Activated T-helper 9 cell treated with anti-CD3 and anti-CD28 coated beads, Interleukin-2, amount 50 U/mL, for 16 hours (primary cell): Measurements from ENCODE around the gene TMEM141.

Experiments
- DNase-seq: peaks from one replicate; pipeline ENCODE4 v3.0.0-alpha.2; 2020; ENCODE audit warnings: low read depth

Gene TMEM141

DNA sequence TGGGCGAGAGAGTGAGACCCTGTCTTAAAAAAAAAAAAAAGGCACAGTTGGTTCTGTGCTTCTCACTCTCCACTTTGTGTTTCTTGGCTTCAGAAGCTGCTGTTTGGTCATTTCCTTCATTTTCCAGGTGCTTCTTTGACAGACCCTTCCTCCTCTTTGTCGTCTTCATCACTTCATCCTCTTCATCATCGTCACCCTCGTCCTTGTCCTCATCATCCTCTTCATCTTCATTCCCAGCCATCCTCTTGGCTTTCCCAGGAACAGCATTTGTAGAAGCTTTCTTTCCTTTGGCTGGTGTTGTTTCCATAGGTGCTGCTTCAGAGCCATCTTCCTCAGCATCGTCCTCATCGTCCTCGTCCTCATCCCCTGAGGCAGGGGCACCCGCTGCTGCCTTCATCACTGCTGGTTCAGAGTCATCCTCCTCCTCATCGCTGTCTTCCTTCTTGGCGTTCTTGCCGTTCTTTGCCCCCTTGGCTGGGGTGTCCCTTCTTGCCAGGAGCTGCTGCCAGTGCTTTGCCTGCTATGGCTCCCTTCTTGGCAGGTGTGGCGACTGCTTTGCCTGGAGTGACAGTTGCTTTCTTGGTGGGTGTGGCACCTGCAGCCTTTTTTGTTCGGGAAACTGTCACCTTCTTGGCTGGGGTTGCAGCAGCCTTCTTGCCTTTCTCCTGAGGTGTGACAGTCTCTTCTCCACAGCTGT is 23.7 kb downstream of the TMEM141 start:
- DNase-seq, result no peak

DNA sequence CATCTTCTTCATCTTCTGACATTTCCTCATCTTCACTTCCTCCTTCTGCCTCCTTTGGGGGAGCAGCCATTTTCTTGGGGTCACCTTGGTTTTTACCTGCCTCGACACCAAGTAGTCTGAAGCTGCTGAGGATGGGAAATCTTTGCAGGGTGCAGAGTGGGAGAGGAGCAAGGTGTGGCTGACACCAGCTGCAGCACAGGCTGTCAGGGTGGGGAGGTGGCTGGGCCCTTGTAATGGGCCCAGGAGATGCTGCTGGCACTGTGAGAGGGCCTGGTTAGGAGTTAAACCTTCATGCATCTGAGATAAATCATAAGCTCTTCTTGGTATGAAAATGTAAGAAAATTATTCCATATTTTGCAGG is 24.3 kb downstream of the TMEM141 start:
- no peak for DNase-seq

DNA sequence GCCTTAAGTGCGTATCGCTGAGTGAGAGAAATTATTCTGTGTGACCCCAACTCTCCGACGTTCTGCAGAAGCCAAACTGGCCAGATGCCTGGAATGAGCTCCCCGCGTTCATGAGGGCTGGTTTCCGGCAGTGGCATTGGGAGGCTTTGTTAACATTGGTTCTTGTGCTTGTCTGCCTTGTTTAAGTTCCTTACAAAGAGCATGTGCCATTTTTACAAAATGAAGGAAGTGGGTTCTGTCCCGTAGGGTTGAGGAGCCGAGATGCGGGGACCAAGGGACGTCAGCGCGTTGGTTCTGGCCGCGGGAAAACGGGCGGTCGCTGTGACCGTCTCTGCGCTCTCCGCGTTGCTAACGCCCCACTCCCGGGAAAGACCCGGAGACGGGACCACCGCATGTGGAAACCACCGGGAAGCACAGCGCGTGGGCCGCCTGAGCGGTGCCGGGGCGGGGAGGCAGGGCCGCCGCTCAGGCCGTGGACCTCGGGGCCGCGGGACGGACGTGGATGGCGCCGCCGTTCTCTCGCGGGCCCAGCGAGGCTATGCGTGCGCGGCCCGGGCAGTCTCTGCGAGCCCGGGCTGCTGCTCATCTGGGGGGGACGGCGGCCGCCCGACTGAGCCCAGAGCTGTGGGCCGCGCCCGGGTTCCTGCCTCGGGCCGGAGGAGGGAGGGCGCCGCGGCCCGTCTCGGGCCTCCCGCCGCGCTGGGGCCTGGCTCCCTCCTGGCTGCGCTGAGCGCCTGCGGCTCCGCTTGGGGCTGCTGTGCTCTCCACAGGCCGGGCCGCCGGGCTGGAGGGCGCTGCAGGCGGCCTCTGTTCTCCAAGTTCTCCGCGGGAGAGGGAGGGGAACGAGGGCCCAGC is 30.1 kb downstream of the TMEM141 start:
- no peak for DNase-seq

DNA sequence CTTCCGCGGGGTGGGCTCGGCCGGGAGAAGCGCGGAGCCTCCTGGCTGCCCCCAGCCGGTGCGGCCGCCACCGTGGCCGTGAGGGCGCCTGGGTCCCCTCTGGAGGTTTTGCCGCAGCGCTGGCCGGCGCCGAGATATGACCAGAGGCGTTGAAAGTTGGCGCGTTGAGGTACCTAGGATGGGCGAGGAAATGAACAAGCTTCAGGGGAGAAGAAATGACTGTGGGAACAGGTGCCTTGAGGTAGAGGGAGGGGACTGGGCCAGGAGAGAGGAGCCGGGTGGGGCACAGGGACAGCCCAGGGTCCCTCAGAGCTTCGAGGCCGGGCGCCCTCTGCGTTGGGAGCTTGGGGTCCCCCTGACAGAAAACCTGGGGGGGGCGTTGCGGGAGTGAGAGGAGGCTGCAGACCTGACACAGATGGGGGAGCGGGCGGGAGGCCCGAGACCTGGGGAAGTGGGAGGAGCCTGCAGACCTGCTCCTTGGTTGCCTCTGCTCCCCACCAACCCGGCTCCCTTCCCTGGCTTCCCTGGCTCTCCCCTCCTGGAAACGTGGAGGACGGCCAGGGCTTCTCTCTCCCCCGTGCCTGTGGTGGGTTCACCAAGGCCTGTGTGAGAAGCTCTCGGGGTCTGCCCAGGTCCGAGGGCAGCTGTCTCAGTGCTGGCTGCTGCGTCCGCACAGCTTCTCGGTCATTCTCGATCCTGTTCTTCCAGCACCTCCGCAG is 30.8 kb downstream of the TMEM141 start:
- no peak for DNase-seq

DNA sequence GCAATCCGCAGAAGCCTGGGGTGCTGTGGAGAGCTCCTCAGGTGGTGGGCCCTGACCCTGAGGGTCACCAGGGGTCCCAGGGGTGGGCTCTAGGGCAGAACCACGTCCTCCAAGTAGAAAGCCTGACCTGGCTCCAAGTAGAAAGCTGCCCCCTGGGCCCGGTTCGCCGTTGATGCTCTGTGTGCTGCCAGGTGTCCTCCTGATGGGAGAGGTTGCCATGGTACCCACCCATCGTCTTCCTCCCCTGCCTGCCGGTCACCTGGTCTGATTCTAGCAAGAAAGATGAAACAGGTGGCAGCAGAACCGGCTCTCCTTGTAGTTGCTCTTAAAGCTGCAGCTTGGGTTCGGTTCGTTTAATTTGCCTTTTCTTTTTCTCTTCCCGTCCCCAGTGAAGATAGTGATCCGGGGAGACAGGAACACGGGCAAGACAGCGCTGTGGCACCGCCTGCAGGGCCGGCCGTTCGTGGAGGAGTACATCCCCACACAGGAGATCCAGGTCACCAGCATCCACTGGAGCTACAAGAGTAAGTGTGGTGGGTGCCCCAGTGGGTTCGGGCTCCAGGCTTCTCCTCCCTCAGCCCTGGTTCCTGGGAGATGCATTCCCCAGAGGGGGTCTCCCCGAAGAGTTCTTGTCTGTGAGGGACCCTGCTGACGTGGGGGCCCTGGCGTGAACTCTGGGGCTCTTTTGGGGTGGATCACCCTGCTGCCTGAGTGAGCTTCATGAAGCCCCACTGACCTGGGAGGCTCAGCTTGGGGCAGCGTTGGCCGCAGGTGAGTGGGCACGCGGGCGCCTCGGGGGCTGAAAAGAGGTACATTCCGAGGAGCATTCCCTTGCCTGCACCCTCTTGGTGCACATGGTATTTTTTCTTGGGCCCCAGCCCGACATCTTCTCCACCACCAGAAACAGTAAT is 32.2 kb downstream of the TMEM141 start:
- no peak for DNase-seq

DNA sequence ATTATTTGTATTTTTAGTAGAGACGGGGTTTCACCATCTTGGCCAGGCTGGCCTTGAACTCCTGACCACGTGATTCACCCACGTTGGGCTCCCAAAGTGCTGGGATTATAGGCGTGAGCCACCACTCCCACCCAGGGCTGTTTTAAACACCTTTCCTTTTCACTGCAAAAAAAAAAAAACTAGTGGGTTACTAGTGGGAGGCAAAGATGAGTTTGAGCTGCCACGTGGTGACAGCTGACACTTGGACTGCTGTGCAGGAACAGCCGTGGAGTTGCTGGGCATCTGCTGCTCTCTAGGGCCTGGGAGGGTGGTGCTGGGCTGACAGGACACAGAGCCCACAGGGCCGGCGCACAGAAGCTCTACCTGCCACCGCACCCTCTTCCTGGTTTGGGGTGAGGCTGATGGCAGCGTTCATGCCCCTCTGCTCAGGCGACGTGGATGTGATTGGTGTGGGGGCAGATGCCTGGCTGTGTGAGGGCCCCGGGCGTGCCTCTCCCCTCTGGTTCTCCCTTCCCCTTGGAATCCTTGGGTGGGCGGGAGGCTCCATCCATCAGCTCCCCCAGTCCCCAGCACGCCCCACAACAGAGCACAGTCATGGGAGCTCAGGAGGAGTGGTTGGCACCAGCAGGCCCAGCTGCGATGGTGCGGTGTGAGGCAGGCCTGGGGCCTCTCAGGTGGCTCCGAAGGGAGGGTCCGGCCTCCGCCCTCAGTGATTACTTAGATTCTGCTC is 33.5 kb downstream of the TMEM141 start:
- no peak for DNase-seq

DNA sequence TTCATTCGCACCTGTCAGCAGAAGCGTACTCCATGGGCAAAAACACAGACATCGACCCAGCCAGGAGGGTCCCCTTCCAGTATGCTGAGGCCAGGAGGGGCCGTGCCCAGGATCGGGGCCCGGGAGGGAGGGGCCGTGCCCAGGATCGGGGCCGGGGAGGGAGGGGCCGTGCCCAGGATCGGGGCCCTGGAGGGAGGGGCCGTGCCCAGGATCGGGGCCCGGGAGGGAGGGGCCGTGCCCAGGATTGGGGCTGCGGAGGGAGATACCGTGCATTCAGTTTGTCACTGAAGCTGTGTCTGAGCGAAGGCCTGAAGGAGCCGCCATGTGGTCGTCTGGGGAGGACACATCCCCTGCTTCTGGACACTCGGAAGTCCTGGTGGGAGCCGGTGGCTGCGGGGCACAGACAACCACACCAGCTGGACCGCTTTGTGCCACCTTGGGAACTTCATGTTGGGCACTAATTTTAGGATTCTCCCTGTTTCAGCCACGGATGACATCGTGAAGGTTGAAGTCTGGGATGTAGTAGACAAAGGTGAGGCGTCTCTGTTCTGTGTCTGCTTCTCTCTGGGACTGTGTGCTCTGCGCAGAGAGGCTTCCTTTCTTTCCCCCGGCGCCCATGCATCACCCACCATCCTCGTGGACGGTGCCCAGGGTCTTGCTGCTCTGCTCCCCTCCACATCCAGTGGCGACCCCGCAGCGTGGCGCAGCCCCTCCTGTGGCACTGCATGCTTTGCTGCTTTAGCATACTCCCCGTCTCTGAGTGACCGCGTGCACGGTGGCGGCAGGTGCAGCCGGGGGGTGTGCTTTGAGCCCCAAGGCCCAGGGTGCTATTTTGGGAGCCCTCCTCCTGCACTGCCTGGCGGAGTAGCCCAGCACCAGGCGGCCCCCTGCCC is 34.4 kb downstream of the TMEM141 start:
- DNase-seq, result no peak

DNA sequence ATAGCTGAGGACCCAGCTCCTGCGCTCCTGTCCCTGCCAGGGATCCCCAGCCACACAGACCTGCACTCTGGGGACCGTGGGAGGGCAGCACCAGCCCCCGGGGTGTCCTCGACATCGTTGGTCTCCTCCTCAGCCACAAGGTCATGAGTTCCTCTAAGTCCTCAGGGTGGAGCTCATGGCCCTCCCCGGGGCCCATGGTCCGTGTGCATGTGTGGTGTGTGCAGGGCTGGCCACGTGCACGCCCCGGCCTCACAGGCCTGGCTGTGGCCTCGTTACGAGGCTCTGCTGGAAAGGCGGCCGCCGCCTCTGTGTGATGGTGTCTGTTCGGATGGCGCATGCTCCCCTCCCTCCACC is 35.0 kb downstream of the TMEM141 start:
- no peak for DNase-seq

DNA sequence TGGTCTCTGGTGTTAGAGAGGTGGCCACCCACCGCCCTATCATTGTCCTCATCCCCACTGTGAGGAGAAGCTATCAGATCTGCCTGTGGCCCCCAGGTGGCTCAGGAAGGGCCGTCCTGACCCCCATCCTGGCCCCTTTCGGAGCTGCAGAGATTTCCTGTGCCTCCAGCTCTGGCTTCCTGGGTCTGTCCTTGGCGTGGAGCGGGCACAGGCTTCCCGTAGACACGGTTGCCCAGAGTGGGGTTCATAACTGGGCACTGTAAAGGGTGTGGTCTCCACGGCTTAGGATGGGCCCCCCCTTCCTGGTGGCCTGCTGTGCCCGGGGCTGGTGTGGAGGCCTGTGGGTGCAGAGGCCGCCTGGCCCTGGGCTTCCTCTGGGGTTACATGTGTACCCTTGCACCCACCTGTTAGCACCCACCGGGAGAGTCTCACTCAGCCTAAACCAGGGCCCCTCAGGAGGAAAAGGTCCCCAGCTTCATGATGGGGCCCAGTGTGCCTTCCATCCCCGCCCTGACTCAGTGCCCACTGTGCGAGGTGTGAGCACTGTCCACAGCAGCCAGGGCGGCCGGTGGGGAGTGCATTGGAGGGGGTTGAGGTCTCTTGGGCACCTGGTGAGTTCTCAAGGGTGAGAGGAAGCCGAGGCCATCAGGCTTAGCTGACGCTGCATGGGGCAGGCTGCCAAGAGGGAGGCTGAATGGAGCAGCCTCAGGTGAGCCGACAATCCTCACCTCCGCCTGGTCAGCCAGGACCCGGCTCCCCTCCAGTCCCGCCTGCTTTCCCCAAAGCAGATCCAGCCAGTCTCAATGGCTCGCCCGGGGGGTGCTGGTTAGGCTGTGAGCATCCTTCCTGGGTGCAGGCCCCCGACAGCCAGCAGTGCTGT is 35.8 kb downstream of the TMEM141 start:
- no peak for DNase-seq

DNA sequence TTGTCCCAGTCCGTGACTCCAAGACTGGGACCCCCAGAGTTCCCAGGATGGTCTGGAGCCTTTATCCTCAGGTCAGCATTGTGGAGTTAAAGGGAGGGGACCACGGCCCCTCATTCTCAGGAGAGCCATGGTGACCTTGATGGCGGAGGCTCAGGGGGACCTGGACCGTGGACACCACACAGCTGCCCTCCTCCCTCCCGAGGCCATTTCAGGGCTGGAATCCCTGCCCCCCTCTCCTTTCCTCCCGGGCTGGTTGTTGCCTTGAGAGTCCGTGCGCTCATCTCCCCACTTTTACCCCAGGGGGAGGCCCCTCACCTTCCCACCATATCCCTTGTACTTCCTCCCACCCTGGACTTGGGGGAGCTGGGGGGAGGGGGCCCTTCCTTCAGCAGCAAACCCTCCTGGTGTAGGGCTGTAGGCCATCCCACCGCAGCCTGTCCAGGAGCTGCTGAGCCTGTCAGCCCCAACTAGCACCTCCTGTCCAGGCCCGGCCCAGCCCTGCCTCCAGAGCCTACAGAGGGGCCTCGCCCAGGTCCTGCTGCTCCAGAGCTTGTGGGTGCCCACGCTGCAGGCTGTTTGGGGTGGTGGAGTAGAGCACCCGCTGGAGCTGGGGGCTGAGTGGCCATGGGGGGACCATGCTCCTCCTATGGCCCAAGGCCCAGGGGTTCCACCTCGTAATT is 36.8 kb downstream of the TMEM141 start:
- DNase-seq, result no peak

DNA sequence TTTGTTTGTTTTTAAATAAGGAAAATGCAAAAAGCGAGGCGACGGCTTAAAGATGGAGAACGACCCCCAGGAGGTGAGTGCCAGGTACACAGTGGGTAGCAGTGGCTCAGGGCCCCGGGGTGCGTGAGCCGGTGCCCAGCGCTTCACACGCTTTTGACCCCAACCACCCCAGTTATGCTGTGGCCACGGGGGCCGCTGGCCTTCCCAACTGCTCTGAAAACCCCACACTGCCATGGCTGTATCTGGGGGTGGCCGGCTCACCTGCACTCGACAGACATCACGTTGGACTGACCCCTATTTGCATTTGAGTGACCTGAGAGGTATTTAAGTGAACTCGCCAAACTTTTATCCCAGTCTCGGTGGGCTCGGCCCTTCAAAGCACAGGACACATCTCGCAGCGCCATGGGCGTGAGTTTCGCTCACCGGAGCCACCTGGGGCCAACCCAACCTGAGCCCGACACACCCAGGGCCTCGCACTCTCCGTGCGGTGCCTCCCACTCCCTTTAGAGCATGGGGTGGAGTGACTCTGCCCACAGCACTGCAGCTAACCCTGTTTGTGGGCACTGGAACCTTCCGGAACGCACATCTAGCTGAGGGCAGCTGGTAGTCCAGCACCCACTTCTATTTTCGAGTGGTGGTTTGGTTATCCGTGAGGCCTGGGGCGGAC is 37.5 kb downstream of the TMEM141 start:
- DNase-seq, result no peak

DNA sequence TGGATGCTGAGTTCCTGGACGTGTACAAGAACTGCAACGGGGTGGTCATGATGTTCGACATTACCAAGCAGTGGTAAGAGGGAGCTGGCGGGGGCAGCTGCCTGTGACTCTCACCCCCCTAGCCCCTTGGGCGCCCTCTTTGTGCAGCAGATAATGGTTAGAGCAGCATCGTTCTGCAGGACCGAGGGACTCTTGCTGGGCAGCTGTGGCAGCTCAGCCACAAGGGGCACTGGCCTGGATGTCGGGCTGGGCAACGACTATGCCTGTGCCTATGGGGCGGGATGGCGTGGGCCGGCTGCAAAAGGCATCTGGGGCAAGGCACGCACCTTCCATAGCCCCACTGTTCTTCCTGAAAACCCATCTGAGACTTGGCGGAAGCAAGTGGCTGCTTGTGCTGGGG is 38.3 kb downstream of the TMEM141 start:
- no peak for DNase-seq

DNA sequence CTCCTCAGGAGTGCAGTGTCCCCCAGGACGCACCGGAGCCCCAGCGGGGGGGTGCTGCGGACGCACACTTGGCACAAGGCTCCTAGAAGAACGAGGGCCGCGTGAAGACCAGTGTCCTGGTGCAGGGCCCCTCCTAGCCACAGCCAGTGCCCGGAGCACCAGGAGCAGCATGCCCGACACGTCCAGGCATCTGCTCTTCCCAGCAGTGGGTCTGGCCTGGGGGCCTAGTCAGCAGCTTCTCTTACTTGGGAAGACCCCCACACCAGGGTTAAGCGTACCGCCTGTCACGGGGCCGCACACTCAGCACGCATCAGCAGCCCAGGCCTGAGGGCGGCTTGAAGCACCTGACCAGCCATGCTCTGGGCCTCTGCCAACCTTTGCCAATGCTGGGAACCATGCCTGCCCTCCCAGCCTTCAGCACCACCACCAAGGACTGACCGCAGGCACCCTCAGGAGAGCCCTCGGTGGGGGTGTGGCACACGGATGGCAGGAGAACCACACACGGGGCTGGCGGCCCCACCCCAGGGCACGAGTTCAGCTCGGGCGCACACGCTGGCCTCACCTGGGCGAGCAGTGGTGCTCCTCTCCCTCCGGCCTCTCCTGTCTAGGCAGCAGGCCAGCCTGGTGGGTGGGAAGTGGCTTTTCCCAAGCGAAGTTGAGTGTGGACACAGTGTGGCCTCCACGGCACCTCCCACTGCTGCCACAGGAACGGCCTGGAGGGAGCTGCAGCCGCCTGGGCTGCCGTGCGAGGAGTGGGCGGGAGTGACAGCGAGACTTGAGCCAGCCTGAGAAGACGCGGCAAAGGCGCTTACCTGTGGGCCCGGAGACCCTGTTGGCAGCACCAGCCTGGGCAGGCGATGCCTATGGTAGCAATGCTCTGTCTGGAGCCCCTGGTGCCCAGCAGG is 39.1 kb downstream of the TMEM141 start:
- DNase-seq, result no peak

DNA sequence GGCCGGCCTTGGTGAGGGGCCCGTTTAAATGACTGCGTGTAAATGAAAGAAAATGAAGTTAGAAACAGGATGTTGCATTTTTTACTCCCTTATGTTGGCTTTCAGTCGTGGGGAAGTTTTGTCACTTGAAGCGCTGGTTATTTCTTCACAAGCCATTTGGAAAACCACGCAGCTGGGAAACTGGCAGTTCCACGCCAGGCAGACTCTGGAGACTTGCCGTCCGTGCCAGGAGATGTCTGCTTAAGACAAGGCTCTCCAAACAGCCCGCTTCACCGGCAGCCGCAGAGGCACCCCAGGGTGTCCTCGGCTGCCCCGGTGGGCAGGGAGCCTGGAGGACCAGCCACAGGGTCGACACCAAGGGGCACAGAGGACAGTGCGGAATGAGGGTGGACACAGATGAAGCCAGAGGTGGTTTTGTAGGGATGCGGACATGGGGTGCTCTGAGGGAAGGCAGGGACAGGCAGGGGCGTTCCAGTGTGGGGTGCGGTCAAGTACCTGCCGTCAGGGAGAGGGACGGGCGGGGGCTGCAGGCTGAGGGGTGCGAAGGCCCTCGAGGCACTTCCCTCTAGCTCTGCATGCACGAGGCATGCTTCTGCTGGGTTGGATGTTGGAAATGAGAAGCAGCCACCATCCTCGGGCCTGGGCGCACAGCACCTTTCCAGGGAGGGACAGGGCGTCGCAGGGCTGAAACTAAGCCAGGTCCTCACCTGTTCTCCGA is 40.0 kb downstream of the TMEM141 start:
- DNase-seq, result no peak

DNA sequence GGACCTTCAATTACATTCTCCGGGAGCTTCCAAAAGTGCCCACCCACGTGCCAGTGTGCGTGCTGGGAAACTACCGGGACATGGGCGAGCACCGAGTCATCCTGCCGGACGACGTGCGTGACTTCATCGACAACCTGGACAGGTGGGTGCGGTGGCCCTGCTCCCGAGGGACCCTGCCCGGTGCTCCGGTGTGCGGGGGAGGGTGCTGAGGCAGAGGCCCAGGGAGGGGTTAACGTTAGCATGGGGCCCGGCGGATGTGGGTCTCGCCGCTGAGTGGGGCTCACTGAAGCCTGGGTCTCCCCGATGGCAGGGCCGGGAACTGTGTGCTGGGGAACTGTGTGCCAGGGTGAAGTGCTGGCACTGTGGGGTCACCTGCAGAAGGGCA is 40.6 kb downstream of the TMEM141 start:
- DNase-seq, result no peak

DNA sequence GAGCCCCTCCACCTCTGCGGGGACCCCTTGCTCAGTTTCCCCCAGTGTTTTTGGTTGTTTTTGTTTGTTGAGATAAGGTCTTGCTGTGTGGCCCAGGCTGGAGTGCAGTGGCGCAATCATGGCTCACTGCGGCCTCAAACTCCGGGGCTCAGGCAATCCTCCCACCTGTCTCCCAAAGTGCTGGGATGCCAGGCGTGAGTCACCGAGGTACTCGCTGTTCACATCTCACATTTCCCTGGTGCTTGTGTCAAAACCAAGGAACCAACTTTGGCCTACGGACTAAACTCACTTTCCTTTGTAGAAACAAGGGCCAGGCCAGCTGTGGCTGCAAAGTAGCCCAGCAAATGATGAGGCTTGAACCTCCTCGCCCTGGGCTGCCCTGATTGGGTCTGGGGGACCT is 41.4 kb downstream of the TMEM141 start:
- no peak for DNase-seq
